ENCODE results near the gene IQGAP3. TPM values are rescaled to one million over a fixed set of nuclear protein-coding genes. Genes with fewer than 3 reads are reported as not detected.
A peak's percentile ranks its signal among the peaks of the same experiment; 100 is the strongest.

The IQGAP3 gene
- total RNA-seq, 1 donor from 2014 or later = 1.3 TPM

DNA sequence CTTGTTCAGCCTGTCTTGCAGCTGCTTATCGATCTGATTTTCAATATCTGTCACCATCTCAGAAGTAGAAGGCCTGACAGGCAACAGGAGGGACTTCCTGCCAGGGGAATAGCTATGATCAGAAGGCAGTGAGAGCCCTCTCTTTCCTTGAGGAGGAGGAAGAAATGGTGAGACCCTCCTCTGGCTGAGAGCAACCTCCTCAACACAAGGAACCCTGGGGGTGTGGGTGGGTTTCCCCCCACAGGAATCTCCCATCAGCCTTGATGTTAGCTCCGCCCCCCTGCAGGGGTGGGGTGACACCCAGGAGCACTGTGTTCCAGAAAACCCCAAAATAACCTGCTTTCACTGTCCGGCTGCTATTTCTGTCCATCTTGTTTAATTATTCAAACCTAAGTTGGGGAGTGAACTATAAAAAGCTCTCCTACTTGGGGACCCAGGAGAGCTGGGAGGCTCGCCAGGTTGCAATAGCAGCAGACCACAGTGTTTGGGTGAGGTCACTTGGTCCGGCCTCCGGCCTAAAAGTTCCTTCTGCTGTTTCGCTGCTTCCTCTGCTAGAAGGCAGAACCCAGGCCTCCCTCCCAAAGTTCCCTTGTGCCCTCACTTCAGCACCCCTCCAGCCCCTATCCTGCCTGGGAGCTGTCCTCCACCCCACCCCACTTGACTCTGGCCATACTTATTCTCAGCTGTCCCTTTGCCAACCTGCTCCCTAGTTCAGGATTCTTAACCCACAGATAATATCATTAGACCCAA is 64.0 kb downstream of the IQGAP3 start:
- ATAC-seq (peak; percentile 18), DNase-seq (peak; percentile 85)
- Histone ChIP-seq H3K9me3 (no peaks in the 10 kb centered on the region), H3K4me1 (peaks cover 60% of the 10 kb centered on the region), H3K36me3 (no peaks in the 10 kb centered on the region), H3K4me3 (no peak overlapping the region), H3K27me3 (no peaks in the 10 kb centered on the region), H3K27ac (peak overlapping the region; percentile 80)
- intact Hi-C loops (cut with DNase I) = no loop called here
- TF ChIP-seq, protein P1, sequence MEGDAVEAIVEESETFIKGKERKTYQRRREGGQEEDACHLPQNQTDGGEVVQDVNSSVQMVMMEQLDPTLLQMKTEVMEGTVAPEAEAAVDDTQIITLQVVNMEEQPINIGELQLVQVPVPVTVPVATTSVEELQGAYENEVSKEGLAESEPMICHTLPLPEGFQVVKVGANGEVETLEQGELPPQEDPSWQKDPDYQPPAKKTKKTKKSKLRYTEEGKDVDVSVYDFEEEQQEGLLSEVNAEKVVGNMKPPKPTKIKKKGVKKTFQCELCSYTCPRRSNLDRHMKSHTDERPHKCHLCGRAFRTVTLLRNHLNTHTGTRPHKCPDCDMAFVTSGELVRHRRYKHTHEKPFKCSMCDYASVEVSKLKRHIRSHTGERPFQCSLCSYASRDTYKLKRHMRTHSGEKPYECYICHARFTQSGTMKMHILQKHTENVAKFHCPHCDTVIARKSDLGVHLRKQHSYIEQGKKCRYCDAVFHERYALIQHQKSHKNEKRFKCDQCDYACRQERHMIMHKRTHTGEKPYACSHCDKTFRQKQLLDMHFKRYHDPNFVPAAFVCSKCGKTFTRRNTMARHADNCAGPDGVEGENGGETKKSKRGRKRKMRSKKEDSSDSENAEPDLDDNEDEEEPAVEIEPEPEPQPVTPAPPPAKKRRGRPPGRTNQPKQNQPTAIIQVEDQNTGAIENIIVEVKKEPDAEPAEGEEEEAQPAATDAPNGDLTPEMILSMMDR (IDR thresholded peaks at IDR 0.05) = no peak

DNA sequence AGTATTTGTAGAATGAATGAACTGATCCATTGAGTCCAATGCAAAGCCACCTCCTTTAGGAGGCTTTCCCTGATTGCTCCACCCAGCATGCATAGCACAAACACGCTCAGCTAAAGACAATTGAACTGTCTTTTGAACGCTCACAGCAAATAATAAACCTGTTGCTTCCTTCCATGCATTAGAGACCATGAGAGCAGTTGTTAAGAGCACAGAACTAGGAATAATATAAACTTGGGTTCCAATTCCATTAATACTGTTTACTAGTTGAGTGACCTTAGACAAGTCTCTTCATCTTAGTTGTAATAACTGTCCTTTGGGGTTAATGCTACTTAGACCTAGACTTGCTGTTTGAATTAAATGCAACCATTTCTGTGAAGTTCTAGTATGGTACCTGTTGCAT is 65.9 kb downstream of the IQGAP3 start:
- Histone ChIP-seq H3K9me3 (no peaks in the 10 kb centered on the region), H3K27ac (no peak overlapping the region), H3K4me3 (no peak overlapping the region), H3K36me3 (no peaks in the 10 kb centered on the region), H3K27me3 (no peaks in the 10 kb centered on the region), H3K4me1 (peaks cover 75% of the 10 kb centered on the region)
- no peak for ATAC-seq
- DNase-seq = no peak
- intact Hi-C loops (cut with DNase I) = no loop called here
- TF ChIP-seq, protein P1 (IDR thresholded peaks at IDR 0.05) = no peak

DNA sequence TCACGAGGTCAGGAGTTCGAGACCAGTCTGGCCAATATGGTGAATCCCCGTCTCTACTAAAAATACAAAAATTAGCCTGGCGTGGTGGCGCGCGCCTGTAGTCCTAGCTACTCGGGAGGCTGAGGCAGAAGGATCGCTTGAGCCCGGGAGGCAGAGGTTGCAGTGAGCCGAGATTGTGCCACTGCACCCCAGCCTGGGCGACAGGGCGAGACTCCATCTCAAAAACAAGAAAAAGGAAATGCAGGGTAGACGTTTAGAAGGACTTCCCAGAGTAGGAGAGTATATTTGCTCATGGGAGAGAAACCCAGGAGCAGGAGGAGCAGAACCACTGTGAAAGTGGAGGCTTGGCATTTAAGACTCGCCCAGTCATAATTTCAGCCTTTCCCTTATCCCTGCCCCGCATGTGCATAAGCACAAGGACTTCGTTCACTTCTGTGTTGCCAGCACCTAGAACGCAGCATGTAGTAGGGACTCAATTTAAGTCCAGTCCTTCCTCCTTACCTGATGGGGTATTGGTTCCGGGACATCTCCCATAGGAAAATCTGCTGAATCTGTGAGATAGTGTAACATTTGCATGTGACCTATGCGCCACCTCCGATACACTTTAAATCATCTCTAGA is 66.6 kb downstream of the IQGAP3 start:
- intact Hi-C loops (cut with DNase I) = no loop called here
- Histone ChIP-seq H3K36me3 (no peaks in the 10 kb centered on the region), H3K4me1 (peaks cover 68% of the 10 kb centered on the region), H3K4me3 (peak overlapping the region; percentile 43), H3K9me3 (no peaks in the 10 kb centered on the region), H3K27me3 (no peaks in the 10 kb centered on the region), H3K27ac (peak overlapping the region; percentile 100)
- ATAC-seq (no peak), DNase-seq (no peak)
- TF ChIP-seq, protein P1 (IDR thresholded peaks at IDR 0.05) = no peak

DNA sequence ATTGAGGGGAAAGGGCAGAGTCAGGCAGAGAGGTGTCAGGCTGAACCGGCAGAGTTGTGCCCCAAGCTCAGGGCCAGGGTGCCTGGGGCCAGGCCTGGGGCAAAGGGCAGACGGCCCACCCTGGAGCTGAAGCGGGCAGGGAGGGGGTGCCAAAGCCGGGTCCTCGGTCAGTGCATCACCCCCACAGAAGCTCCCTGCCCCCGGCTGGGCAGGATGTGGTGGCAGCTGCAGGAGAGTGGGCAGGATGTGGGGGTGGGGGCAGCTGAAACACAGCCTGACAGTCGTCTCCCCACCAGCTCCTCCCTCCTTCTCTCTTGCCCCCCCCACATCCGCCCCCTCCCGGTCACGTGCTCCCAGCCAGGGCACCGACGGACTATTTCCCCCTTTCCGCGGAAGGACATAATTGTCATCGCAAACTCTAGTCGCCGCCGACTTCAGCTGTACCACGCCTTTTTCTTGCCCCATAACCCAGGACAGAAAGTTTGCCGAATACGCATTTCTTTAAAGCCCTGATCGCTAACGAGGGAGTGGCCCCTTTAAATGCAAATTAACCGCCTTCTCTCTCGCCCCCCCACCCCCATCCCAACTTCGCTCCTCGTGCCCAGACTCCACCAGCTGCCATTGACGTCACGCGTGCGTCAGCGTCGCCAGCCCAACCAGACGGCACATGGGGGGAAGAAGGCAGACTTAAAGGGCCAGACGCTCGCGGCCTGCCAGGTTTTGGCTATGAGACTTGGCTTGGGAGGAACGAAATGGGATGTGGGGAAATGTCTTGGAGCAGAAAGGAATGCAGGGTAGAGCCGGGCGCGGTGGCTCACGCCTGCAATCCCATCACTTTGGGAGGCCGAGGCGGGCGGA is 67.3 kb downstream of the IQGAP3 start:
- ATAC-seq = peak; percentile 64
- H3K27me3 ChIP-seq = no peaks in the 10 kb centered on the region
- peaks cover 63% of the 10 kb centered on the region for H3K4me1 ChIP-seq
- intact Hi-C loops (cut with DNase I) = no loop called here
- peak; percentile 100 for DNase-seq
- TF ChIP-seq, protein P1 (IDR thresholded peaks at IDR 0.05) = no peak
- peak overlapping the region; percentile 43 for H3K4me3 ChIP-seq
- no peaks in the 10 kb centered on the region for H3K9me3 ChIP-seq
- H3K36me3 ChIP-seq = no peaks in the 10 kb centered on the region
- peak overlapping the region; percentile 100 for H3K27ac ChIP-seq

DNA sequence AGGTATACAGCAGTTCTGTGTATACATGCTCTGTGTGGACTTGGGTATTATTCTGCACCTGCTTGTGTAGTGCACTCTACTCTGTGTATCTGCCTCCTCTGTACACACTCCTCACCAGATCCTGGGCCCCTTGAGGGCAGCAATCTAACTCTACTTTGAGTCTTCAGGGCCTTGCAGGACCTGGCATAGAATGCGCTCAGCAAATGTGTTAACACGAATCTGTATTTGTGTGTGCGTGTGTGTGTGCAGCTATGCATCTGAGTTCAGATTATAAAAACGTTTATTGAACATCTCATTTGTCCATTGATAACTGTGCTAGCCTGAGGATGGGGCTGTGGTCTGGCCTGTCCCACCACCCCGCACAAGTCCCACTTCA is 67.9 kb downstream of the IQGAP3 start:
- Histone ChIP-seq H3K9me3 (no peaks in the 10 kb centered on the region), H3K4me1 (peaks cover 60% of the 10 kb centered on the region), H3K4me3 (peak overlapping the region; percentile 43), H3K27ac (peak overlapping the region; percentile 100), H3K36me3 (no peaks in the 10 kb centered on the region), H3K27me3 (no peaks in the 10 kb centered on the region)
- intact Hi-C loops (cut with DNase I) = no loop called here
- TF ChIP-seq, protein P1 (IDR thresholded peaks at IDR 0.05) = no peak
- DNase-seq (no peak), ATAC-seq (no peak)

Measured in upper lobe of right lung (tissue), 1 donor.